Nephron progenitor cell (in vitro differentiated cells): ENCODE data around the gene PI4KA.
"Not testable (repeated sequence)": the region's sequence is repeated elsewhere in the genome, so short reads cannot be mapped to it uniquely, and the experiment has no call there.

ENCODE experiments used
- DNase-seq: peaks from one replicate; pipeline ENCODE4 v3.0.0; 2021
- H3K27ac Mint-ChIP-seq: 2 replicates; pipeline ENCODE4 v1.8.0; 2021; ENCODE audit warnings: mild to moderate bottlenecking, moderate library complexity, mixed read lengths
- H3K27me3 Mint-ChIP-seq: 2 replicates; pipeline ENCODE4 v1.8.0; 2021; ENCODE audit warnings: mild to moderate bottlenecking, low read depth, mixed read lengths; ENCODE audit not compliant: poor library complexity
- H3K36me3 Mint-ChIP-seq: 2 replicates; pipeline ENCODE4 v1.8.0; 2021; ENCODE audit warnings: low read depth, mixed read lengths
- H3K4me1 Mint-ChIP-seq: 2 replicates; pipeline ENCODE4 v1.8.0; 2021; ENCODE audit warnings: mixed read lengths
- H3K4me3 Mint-ChIP-seq: 2 replicates; pipeline ENCODE4 v1.8.0; 2021; ENCODE audit warnings: mild to moderate bottlenecking, moderate library complexity, mixed read lengths
- H3K9me3 Mint-ChIP-seq: 2 replicates; pipeline ENCODE4 v1.8.0; 2021; ENCODE audit warnings: mild to moderate bottlenecking, moderate library complexity, mixed read lengths
- CTCF ChIP-seq: fragments of 200-600 bp; sonication (generic); IDR thresholded peaks from 2 replicates; pipeline ENCODE4 v1.5.0; 2021; ENCODE audit warnings: antibody characterized with exemption

Gene PI4KA

GRCh38 chr22:20663941-20664593 is 194.5 kb downstream of the PI4KA start:
- H3K9me3 Mint-ChIP-seq: peaks cover 25% of the 10 kb centered on the region
- H3K27me3 Mint-ChIP-seq: peaks cover 56% of the 10 kb centered on the region
- no peak overlapping the region for H3K27ac Mint-ChIP-seq
- H3K4me1 Mint-ChIP-seq: no peaks in the 10 kb centered on the region
- peaks cover 5% of the 10 kb centered on the region for H3K36me3 Mint-ChIP-seq
- DNase-seq: no peak
- no peak overlapping the region for H3K4me3 Mint-ChIP-seq
- TF ChIP-seq CTCF: no peak

- no peak for DNase-seq
- Mint-ChIP-seq H3K9me3 (peaks cover 25% of the 10 kb centered on the region), H3K4me3 (no peak overlapping the region), H3K4me1 (no peaks in the 10 kb centered on the region), H3K27ac (no peak overlapping the region), H3K27me3 (peaks cover 61% of the 10 kb centered on the region), H3K36me3 (peaks cover 5% of the 10 kb centered on the region)
- no peak for TF ChIP-seq CTCF
These were observed 195.3 kb downstream of the PI4KA start for GRCh38 chr22:20663137-20663828.

GRCh38 chr22:20662524-20663036 is 196.0 kb downstream of the PI4KA start:
- not testable (repeated sequence) for H3K4me3 Mint-ChIP-seq, H3K27ac Mint-ChIP-seq, H3K36me3 Mint-ChIP-seq, H3K4me1 Mint-ChIP-seq, DNase-seq
- Mint-ChIP-seq H3K9me3 (peaks cover 25% of the 10 kb centered on the region), H3K27me3 (peaks cover 67% of the 10 kb centered on the region)

GRCh38 chr22:20661473-20661872 is 197.1 kb downstream of the PI4KA start:
- Mint-ChIP-seq H3K4me3 (no peak overlapping the region), H3K9me3 (peaks cover 25% of the 10 kb centered on the region), H3K4me1 (no peaks in the 10 kb centered on the region), H3K36me3 (peaks cover 5% of the 10 kb centered on the region), H3K27me3 (peaks cover 76% of the 10 kb centered on the region), H3K27ac (no peak overlapping the region)
- no peak for TF ChIP-seq CTCF
- DNase-seq: no peak

GRCh38 chr22:20660441-20661054 is 198.1 kb downstream of the PI4KA start:
- Mint-ChIP-seq H3K27ac (no peak overlapping the region), H3K9me3 (peaks cover 25% of the 10 kb centered on the region), H3K4me3 (no peak overlapping the region), H3K36me3 (peaks cover 5% of the 10 kb centered on the region), H3K4me1 (no peaks in the 10 kb centered on the region), H3K27me3 (peaks cover 70% of the 10 kb centered on the region)
- no peak for TF ChIP-seq CTCF
- DNase-seq: no peak

- no peak for TF ChIP-seq CTCF
- no peaks in the 10 kb centered on the region for H3K4me1 Mint-ChIP-seq
- H3K9me3 Mint-ChIP-seq: peaks cover 25% of the 10 kb centered on the region
- H3K36me3 Mint-ChIP-seq: peaks cover 5% of the 10 kb centered on the region
- DNase-seq: no peak
- no peak overlapping the region for H3K27ac Mint-ChIP-seq
- no peak overlapping the region for H3K4me3 Mint-ChIP-seq
- H3K27me3 Mint-ChIP-seq: peaks cover 70% of the 10 kb centered on the region
These were observed 198.7 kb downstream of the PI4KA start for GRCh38 chr22:20659920-20660319.
